DMS 273 (cell line): ENCODE results near the gene OR1J1.

Source experiments
- DNase-seq: peaks from one replicate; lab custom pipeline; 2025; ENCODE audit not compliant: unreplicated experiment; lab: John Stamatoyannopoulos, UW

Gene OR1J1

DNA sequence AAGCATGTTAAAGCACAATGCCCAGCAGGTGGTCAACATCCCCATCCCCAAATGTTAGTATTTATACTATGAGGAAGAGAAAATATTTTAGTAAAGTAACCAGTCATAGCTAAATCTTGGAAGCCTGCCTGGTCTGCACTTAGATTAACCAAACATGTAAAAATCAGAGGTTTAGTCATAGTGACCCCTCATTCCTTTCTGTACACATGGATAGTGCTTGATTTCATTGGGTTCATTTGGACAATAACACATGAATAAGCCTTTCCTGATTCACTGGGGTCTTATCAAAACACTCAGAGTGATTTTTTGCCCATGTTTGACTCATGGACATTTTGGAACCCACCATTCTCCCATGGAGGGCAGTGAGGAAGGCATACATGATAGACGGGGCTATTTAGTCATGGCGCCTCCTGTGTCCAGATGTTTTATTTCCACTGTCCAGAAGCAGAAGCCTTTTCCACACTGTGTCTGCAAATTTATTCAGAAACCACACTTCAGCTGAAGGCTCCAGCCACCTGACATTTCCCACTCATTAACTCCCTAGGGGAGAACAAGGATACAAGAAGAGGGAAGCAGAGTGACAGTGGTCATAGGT lies 32.5 kb downstream of the OR1J1 start:
- no peak for DNase-seq

DNA sequence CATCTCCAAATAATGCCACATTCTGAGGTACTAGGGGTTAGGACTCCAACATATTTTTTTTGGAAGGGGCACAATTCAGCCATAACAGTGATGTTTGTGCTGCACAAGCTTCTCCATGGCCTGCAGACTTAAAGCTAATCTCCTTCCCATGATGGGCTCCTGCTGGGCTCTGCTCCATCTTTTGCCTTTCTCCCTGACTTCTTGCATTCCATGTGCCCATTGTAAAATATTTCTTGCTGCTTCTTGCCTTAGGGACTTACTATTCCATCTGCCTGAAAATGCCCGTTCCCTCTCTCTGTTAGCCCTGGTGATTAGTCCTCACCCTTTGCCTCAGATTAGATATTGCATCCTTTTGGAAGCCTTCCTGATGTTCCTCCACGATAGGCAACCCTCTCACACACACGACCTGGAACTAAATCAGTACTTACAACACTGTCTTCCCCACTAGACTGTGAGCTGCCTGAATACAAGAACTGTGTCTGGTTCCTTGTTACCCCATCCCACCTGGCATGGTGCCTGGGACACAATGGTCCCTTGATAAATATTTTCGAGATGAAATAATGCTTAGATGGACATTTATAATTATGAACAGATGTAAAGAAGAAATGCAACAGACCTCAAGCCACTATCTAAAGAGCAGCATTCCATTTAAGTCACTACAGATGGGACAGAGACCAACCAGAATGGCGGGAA lies 33.5 kb downstream of the OR1J1 start:
- DNase-seq = no peak

- no peak for DNase-seq
These were observed 35.2 kb downstream of the OR1J1 start for GRCh38 chr9:122442568-122442967.
